H9 (cell line): ENCODE data around the gene UPK1A. TPM values are rescaled to one million over a fixed set of nuclear protein-coding genes. Genes with fewer than 3 reads are reported as not detected.

Source experiments
- DNase-seq: peaks from one replicate; pipeline ENCODE4 v3.0.0-alpha.2; 2017
- H2AFZ ChIP-seq: one replicate; pipeline ENCODE4 v1.6.1; 2013; ENCODE audit warnings: mild to moderate bottlenecking, low read length, control low read depth, moderate library complexity
- H2AK5ac ChIP-seq: 2 replicates; pipeline ENCODE4 v1.6.1; 2013; ENCODE audit warnings: low read length, control low read depth, mixed read lengths; ENCODE audit not compliant: insufficient read length
- H2BK120ac ChIP-seq: one replicate; pipeline ENCODE4 v1.6.1; 2013; ENCODE audit warnings: low read depth, mild to moderate bottlenecking, low read length, control low read depth, inconsistent platforms; ENCODE audit not compliant: poor library complexity, severe bottlenecking
- H2BK12ac ChIP-seq: 2 replicates; pipeline ENCODE4 v1.6.1; 2013; ENCODE audit warnings: low read length, control low read depth, mixed read lengths, low read depth; ENCODE audit not compliant: insufficient read length
- H2BK15ac ChIP-seq: 2 replicates; pipeline ENCODE4 v1.6.1; 2013; ENCODE audit warnings: low read depth, low read length, control low read depth
- H2BK20ac ChIP-seq: one replicate; pipeline ENCODE4 v1.6.1; 2013; ENCODE audit warnings: low read depth, mild to moderate bottlenecking, low read length, control low read depth, inconsistent platforms; ENCODE audit not compliant: poor library complexity, severe bottlenecking
- H2BK5ac ChIP-seq: 2 replicates; pipeline ENCODE4 v1.6.1; 2013; ENCODE audit warnings: low read length, control low read depth, mixed read lengths; ENCODE audit not compliant: insufficient read length
- H3K14ac ChIP-seq: 2 replicates; pipeline ENCODE4 v1.6.1; 2013; ENCODE audit warnings: low read length, control low read depth; ENCODE audit not compliant: insufficient read depth
- H3K18ac ChIP-seq: 2 replicates; pipeline ENCODE4 v1.6.1; 2013; ENCODE audit warnings: low read depth, mild to moderate bottlenecking, mixed read lengths, low read length, control low read depth; ENCODE audit not compliant: insufficient read length
- H3K23ac ChIP-seq: 2 replicates; pipeline ENCODE4 v1.6.1; 2013; ENCODE audit warnings: low read length, control low read depth, mixed read lengths, low read depth; ENCODE audit not compliant: insufficient read length
- H3K23me2 ChIP-seq: 2 replicates; pipeline ENCODE4 v1.6.1; 2013; ENCODE audit warnings: low read depth, mild to moderate bottlenecking, mixed read lengths, low read length, control low read depth; ENCODE audit not compliant: insufficient read length, poor library complexity, severe bottlenecking
- H3K27ac ChIP-seq: 2 replicates; pipeline ENCODE4 v1.5.1; 2013; ENCODE audit warnings: low read length, control low read depth, mixed read lengths, low read depth; ENCODE audit not compliant: insufficient read length
- H3K27me3 ChIP-seq: 2 replicates; pipeline ENCODE4 v1.6.1; 2013; ENCODE audit warnings: low read length, control low read depth, inconsistent platforms; ENCODE audit not compliant: insufficient read depth
- H3K4ac ChIP-seq: 2 replicates; pipeline ENCODE4 v1.6.1; 2013; ENCODE audit warnings: low read depth, mild to moderate bottlenecking, control low read depth, inconsistent platforms, low read length, moderate library complexity
- H3K4me1 ChIP-seq: 2 replicates; pipeline ENCODE4 v1.6.1; 2013; ENCODE audit warnings: low read length, control low read depth, inconsistent platforms; ENCODE audit not compliant: insufficient read depth
- H3K4me2 ChIP-seq: 2 replicates; pipeline ENCODE4 v1.6.1; 2013; ENCODE audit warnings: low read length, control low read depth, mixed read lengths; ENCODE audit not compliant: insufficient read length, insufficient read depth
- H3K56ac ChIP-seq: 2 replicates; pipeline ENCODE4 v1.6.1; 2013; ENCODE audit warnings: low read depth, mild to moderate bottlenecking, mixed read lengths, low read length, control low read depth; ENCODE audit not compliant: insufficient read length
- H3K79me1 ChIP-seq: 2 replicates; pipeline ENCODE4 v1.6.1; 2013; ENCODE audit warnings: low read depth, mild to moderate bottlenecking, moderate library complexity, low read length, control low read depth, inconsistent platforms; ENCODE audit not compliant: insufficient read depth, poor library complexity, severe bottlenecking
- H3K79me2 ChIP-seq: 2 replicates; pipeline ENCODE4 v1.6.1; 2013; ENCODE audit warnings: low read length, control low read depth, inconsistent platforms; ENCODE audit not compliant: insufficient read depth
- H3K9ac ChIP-seq: 2 replicates; pipeline ENCODE4 v1.6.1; 2013; ENCODE audit warnings: low read length, control low read depth, mixed read lengths; ENCODE audit not compliant: insufficient read length; ENCODE audit errors: extremely low read depth
- H3K9me3 ChIP-seq: one replicate; pipeline ENCODE4 v1.6.1; 2013; ENCODE audit warnings: low read depth, low read length, inconsistent platforms; ENCODE audit not compliant: control insufficient read depth
- H3T11ph ChIP-seq: one replicate; pipeline ENCODE4 v1.6.1; 2013; ENCODE audit warnings: mild to moderate bottlenecking, low read length, control low read depth, inconsistent platforms
- H4K20me1 ChIP-seq: one replicate; pipeline ENCODE4 v1.6.1; 2013; ENCODE audit not compliant: control insufficient read depth, insufficient read length, insufficient read depth
- H4K5ac ChIP-seq: 2 replicates; pipeline ENCODE4 v1.6.1; 2013; ENCODE audit warnings: low read depth, mild to moderate bottlenecking, mixed read lengths, low read length, control low read depth; ENCODE audit not compliant: insufficient read length
- H4K8ac ChIP-seq: replicated peaks from 2 replicates; pipeline ENCODE4 v1.6.1; 2013; ENCODE audit warnings: low read length, control low read depth, mixed read lengths, low read depth; ENCODE audit not compliant: insufficient read length
- H4K91ac ChIP-seq: 2 replicates; pipeline ENCODE4 v1.6.1; 2013; ENCODE audit warnings: low read depth, mild to moderate bottlenecking, moderate library complexity, mixed read lengths, low read length, control low read depth; ENCODE audit not compliant: insufficient read length
- H3K27ac Mint-ChIP-seq, 3 experiments: 2 replicates in 2 of 3; 3 replicates in 1 of 3; pipeline ENCODE4 v1.8.0; 2020 to 2021; ENCODE audit warnings: mixed read lengths in 3 of 3, mild to moderate bottlenecking in 1 of 3, moderate library complexity in 1 of 3
- H3K27me3 Mint-ChIP-seq: 2 replicates; pipeline ENCODE4 v1.8.0; 2021; ENCODE audit warnings: low read depth, mild to moderate bottlenecking, moderate library complexity, mixed read lengths
- H3K36me3 Mint-ChIP-seq, 3 experiments: 2 replicates in 2 of 3; 3 replicates in 1 of 3; pipeline ENCODE4 v1.8.0; 2020 to 2021; ENCODE audit warnings: low read depth in 3 of 3, mixed read lengths in 3 of 3; ENCODE audit not compliant: insufficient read depth in 1 of 3
- H3K4me1 Mint-ChIP-seq, 2 experiments: 2 replicates each; pipeline ENCODE4 v1.8.0; 2020; ENCODE audit warnings: mixed read lengths in 2 of 2
- H3K4me3 Mint-ChIP-seq, 2 experiments: 2 replicates in 1 of 2; 3 replicates in 1 of 2; pipeline ENCODE4 v1.8.0; 2020 to 2021; ENCODE audit warnings: mild to moderate bottlenecking in 2 of 2, mixed read lengths in 2 of 2, moderate library complexity in 1 of 2
- H3K9me3 Mint-ChIP-seq, 2 experiments: 2 replicates in 1 of 2; 3 replicates in 1 of 2; pipeline ENCODE4 v1.8.0; 2020; ENCODE audit warnings: mild to moderate bottlenecking in 2 of 2, mixed read lengths in 2 of 2, moderate library complexity in 1 of 2
- CTCF ChIP-seq: fragments of 200-600 bp; sonication (generic); conservative IDR thresholded peaks from 3 replicates; pipeline ENCODE4 v1.8.0; 2021; ENCODE audit warnings: antibody characterized with exemption, mild to moderate bottlenecking
- WGBS: extraction: QIAGEN DNeasy Blood & Tissue Kit; methylation state at CpG from one replicate; pipeline ENCODE4 v1.1.7; 2013; ENCODE audit warnings: missing lambda C conversion rate, low lambda C conversion rate, mixed read lengths; ENCODE audit not compliant: insufficient read length; ENCODE audit errors: extremely low coverage; 5-methylcytosine and 5-hydroxymethylcytosine counted together
- total RNA-seq: library from RNA; stranded (reverse); gene quantifications from 2 replicates; pipeline ENCODE4 v1.2.1, GENCODE V29; 2021

Gene UPK1A
- total RNA-seq, 1 experiment from 2014 or later = 4.3 TPM

GRCh38 chr19:35693422-35693821, 27.1 kb downstream of the UPK1A start:
- H2BK5ac ChIP-seq = no peak overlapping the region
- no peak overlapping the region for H2BK12ac ChIP-seq
- H3K4ac ChIP-seq = no peak overlapping the region
- H3K9me3 ChIP-seq = no peaks in the 10 kb centered on the region
- WGBS = no CpG with 5 or more reads among the region's 8 CpGs
- H3K4me1 Mint-ChIP-seq = peaks cover 3 to 8% of the 10 kb centered on the region in 2 experiments; a peak in 1 of 4 replicates
- H4K8ac ChIP-seq = no peak overlapping the region
- peak overlapping the region in 1 of 2 experiments; percentile 50; a peak in 2 of 5 replicates for H3K4me3 Mint-ChIP-seq
- no peak overlapping the region for H3K27ac Mint-ChIP-seq
- no peak overlapping the region for H3K23ac ChIP-seq
- H3K23me2 ChIP-seq = no peaks in the 10 kb centered on the region
- no peak overlapping the region for H3K56ac ChIP-seq
- H4K5ac ChIP-seq = no peak overlapping the region
- H3K27me3 ChIP-seq = no peaks in the 10 kb centered on the region
- no peak overlapping the region for H4K91ac ChIP-seq
- no peaks in the 10 kb centered on the region for H3K36me3 Mint-ChIP-seq
- H3K4me2 ChIP-seq = no peak overlapping the region
- H3K9me3 Mint-ChIP-seq = peaks cover 0 to 3% of the 10 kb centered on the region in 2 experiments; a peak in 3 of 5 replicates
- H2BK15ac ChIP-seq = no peak overlapping the region
- H2AFZ ChIP-seq = no peak overlapping the region
- no peaks in the 10 kb centered on the region for H3K79me1 ChIP-seq
- no peak for DNase-seq
- H3K4me1 ChIP-seq = no peaks in the 10 kb centered on the region
- H3K18ac ChIP-seq = no peak overlapping the region
- H2BK20ac ChIP-seq = no peak overlapping the region
- H2BK120ac ChIP-seq = no peak overlapping the region
- peaks cover 5% of the 10 kb centered on the region; the same call in 1 of the 2 replicates for H3K27me3 Mint-ChIP-seq
- no peak overlapping the region for H3K9ac ChIP-seq
- no peak overlapping the region for H2AK5ac ChIP-seq
- H3T11ph ChIP-seq = no peak overlapping the region
- no peak for TF ChIP-seq CTCF
- H3K14ac ChIP-seq = no peak overlapping the region
- no peak overlapping the region for H3K27ac ChIP-seq
- H3K79me2 ChIP-seq = no peaks in the 10 kb centered on the region
- H4K20me1 ChIP-seq = no peaks in the 10 kb centered on the region
